NOMO-1 treated with dmso at 0.1 percent for 144 hours (cell line): ENCODE data around the gene RFPL1.

ENCODE experiments used
- DNase-seq: peaks from one replicate; lab custom pipeline; 2025; ENCODE audit not compliant: unreplicated experiment; lab: John Stamatoyannopoulos, UW

The RFPL1 gene

GRCh38 chr22:29477723-29478318, 39.4 kb downstream of the RFPL1 start:
- no peak for DNase-seq

GRCh38 chr22:29478326-29479276, 40.2 kb downstream of the RFPL1 start:
- DNase-seq = no peak

- DNase-seq = no peak
Observed at GRCh38 chr22:29479417-29480261, 41.3 kb downstream of the RFPL1 start, which contains the start of gene NEFH. NEFH (plus strand) TSS chr22:29480218; CDS start chr22:29480263, 45 bp downstream.

GRCh38 chr22:29480262-29480511, 41.8 kb downstream of the RFPL1 start:
- no peak for DNase-seq

GRCh38 chr22:29480512-29481264, 42.3 kb downstream of the RFPL1 start:
- DNase-seq = peak; percentile 37

- no peak for DNase-seq
Observed at GRCh38 chr22:29481265-29482000, 43.0 kb downstream of the RFPL1 start.

GRCh38 chr22:29482253-29482652, 43.9 kb downstream of the RFPL1 start:
- no peak for DNase-seq

GRCh38 chr22:29482726-29483125, 44.3 kb downstream of the RFPL1 start:
- DNase-seq = no peak

- no peak for DNase-seq
Observed at GRCh38 chr22:29483254-29483653, 44.9 kb downstream of the RFPL1 start.

GRCh38 chr22:29484642-29485041, 46.3 kb downstream of the RFPL1 start:
- no peak for DNase-seq

GRCh38 chr22:29485448-29485847, 47.1 kb downstream of the RFPL1 start:
- no peak for DNase-seq

- no peak for DNase-seq
Observed at GRCh38 chr22:29487426-29487986, 49.1 kb downstream of the RFPL1 start.

GRCh38 chr22:29489127-29489780, 50.9 kb downstream of the RFPL1 start:
- peak; percentile 57 for DNase-seq

GRCh38 chr22:29491012-29491411, 52.6 kb downstream of the RFPL1 start:
- no peak for DNase-seq
